Liver (tissue), 3 donors: ENCODE measurements around the gene HMMR.

Source experiments
- ATF3 ChIP-seq: IDR thresholded peaks from 2 replicates; pipeline ENCODE4 v1.6.1; 2016; ENCODE audit warnings: antibody characterized with exemption
- CTCF ChIP-seq: fragments of 150-350 bp; IDR thresholded peaks from 2 replicates; pipeline ENCODE4 v1.5.1; 2017; ENCODE audit warnings: improper control_type of control experiment, low read depth, low read length; ENCODE audit not compliant: missing input control
- GABPA ChIP-seq, 2 donors: IDR thresholded peaks in 1 of 2; conservative IDR thresholded peaks in 1 of 2; 2 replicates each; pipeline ENCODE4 v1.6.1; 2016; ENCODE audit warnings: antibody characterized with exemption in 2 of 2, mild to moderate bottlenecking in 1 of 2, moderate library complexity in 1 of 2
- JUND ChIP-seq, 2 donors: IDR thresholded peaks; 2 replicates each; pipeline ENCODE4 v1.6.1; 2016; ENCODE audit warnings: antibody characterized with exemption in 2 of 2
- MAX ChIP-seq: IDR thresholded peaks from 2 replicates; pipeline ENCODE4 v1.6.1; 2016; ENCODE audit warnings: antibody characterized with exemption
- SP1 ChIP-seq: IDR thresholded peaks from 2 replicates; pipeline ENCODE4 v1.6.1; 2018; ENCODE audit warnings: antibody characterized with exemption, mild to moderate bottlenecking
- TAF1 ChIP-seq: conservative IDR thresholded peaks from 2 replicates; pipeline ENCODE4 v1.6.1; 2016; ENCODE audit warnings: antibody characterized with exemption, mild to moderate bottlenecking
- donor health status: healthy.
- donor health status: healthy.

DNA sequence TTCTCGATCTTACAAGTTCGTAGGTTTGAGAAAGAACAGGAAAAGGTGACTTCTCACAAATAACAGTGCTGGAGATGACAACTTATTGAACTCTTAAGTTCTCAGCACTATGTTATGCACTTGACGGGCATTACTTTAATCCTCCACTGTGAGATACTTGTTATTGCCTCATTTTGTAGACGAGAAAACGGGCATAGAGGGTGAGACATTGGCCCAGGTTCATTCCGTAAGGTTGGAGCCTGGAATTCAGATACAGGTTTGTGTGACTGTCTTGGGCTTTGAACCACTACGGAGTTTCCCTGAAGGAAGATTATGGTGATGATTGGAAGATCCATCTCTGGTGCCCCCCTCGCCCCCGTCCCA lies 45.6 kb downstream of the HMMR start:
- TF ChIP-seq CTCF, result no peak
- no peak for TF ChIP-seq MAX
- TF ChIP-seq SP1, result no peak
- TF ChIP-seq ATF3, result no peak
- TF ChIP-seq TAF1, result no peak
- TF ChIP-seq GABPA (IDR thresholded peaks at IDR 0.05 in 1 of 2, conservative IDR thresholded peaks at IDR 0.05 in 1 of 2), result no peak
- no peak for TF ChIP-seq JUND (IDR thresholded peaks at IDR 0.05)
